H1 (cell line): ENCODE measurements around the gene RNF224.

Experiments
- CEBPB ChIP-seq: IDR thresholded peaks from 2 replicates; pipeline ENCODE4 v1.6.1; 2012; ENCODE audit warnings: low read depth, low read length
- CHD2 ChIP-seq: IDR thresholded peaks from 2 replicates; pipeline ENCODE4 v1.6.1; 2012; ENCODE audit warnings: low read length, improper control_type of control experiment
- EP300 ChIP-seq, 2 experiments: IDR thresholded peaks; 1 replicate in 1 of 2; 2 replicates in 1 of 2; pipeline ENCODE4 v1.6.1; 2011 to 2012; ENCODE audit warnings: low read depth in 2 of 2, low read length in 2 of 2, mild to moderate bottlenecking in 2 of 2, borderline replicate concordance in 1 of 2, inconsistent platforms in 1 of 2, moderate library complexity in 1 of 2
- POLR2A ChIP-seq, 2 experiments: IDR thresholded peaks; 1 replicate in 1 of 2; 2 replicates in 1 of 2; pipeline ENCODE4 v1.6.1; 2011; ENCODE audit warnings: low read depth in 2 of 2, low read length in 2 of 2, mild to moderate bottlenecking in 2 of 2; ENCODE audit errors: control extremely low read depth in 1 of 2
- RXRA ChIP-seq: IDR thresholded peaks from 2 replicates; pipeline ENCODE4 v1.6.1; 2011; ENCODE audit warnings: low read depth, mild to moderate bottlenecking, low read length, moderate library complexity; ENCODE audit not compliant: insufficient read depth
- USF2 ChIP-seq: IDR thresholded peaks from 2 replicates; pipeline ENCODE4 v1.6.1; 2011; ENCODE audit warnings: low read length, improper control_type of control experiment
- YY1 ChIP-seq: IDR thresholded peaks from 2 replicates; pipeline ENCODE4 v1.6.1; 2011; ENCODE audit warnings: low read depth, mild to moderate bottlenecking, low read length
- TF ChIP-seq, protein P1 (sequence below), 3 experiments: IDR thresholded peaks; 1 replicate in 2 of 3; 2 replicates in 1 of 3; pipeline versions ENCODE4 v1.5.1 to v1.6.1; 2011; ENCODE audit warnings: low read length in 3 of 3, mild to moderate bottlenecking in 3 of 3, inconsistent platforms in 2 of 3, low read depth in 1 of 3, moderate library complexity in 1 of 3; ENCODE audit not compliant: insufficient read depth in 1 of 3; ENCODE audit errors: control extremely low read depth in 1 of 3

DNA sequence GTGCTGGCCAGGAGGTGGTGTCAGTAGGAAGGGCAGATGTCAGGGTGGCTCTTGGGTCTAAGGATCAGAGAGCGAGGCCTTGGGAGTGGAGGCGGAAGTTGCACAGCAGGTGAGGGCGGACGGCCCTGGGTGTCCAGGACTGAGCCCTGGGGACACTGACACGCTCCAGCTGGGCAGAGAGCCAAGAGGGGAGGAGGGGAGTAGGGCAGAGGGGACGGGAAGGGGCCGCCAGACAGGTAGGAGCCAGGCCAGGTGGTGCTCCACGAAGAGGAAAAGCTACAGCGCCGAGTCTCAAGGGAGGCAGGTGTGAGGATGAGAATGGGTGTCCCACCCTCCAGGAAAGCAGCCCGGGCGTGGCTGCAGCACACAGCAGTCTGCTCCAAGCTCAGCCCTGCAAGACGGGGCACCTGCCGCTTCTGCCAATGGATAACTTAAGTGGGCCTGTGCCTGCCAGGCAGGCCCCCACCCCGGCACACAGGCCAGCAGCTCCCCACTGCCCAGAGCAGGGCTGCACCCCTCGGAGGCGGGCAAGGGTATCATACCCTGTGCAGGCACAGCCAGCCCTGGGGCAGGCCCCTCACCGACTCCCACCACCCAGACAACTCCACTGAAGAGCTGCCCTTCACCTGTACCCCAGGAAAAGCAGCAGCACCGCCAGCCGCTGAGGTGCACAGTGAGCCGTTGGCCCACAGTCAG, 31.6 kb upstream of the RNF224 start:
- no peak for TF ChIP-seq RXRA
- no peak for TF ChIP-seq USF2
- TF ChIP-seq CEBPB = no peak
- TF ChIP-seq CHD2 = no peak
- no peak for TF ChIP-seq YY1
- no peak for TF ChIP-seq POLR2A (IDR thresholded peaks at IDR 0.05; ENCODE audit: control extremely low read depth in 1 of 2, low read depth in 2 of 2, low read length in 2 of 2)
- TF ChIP-seq, protein P1, sequence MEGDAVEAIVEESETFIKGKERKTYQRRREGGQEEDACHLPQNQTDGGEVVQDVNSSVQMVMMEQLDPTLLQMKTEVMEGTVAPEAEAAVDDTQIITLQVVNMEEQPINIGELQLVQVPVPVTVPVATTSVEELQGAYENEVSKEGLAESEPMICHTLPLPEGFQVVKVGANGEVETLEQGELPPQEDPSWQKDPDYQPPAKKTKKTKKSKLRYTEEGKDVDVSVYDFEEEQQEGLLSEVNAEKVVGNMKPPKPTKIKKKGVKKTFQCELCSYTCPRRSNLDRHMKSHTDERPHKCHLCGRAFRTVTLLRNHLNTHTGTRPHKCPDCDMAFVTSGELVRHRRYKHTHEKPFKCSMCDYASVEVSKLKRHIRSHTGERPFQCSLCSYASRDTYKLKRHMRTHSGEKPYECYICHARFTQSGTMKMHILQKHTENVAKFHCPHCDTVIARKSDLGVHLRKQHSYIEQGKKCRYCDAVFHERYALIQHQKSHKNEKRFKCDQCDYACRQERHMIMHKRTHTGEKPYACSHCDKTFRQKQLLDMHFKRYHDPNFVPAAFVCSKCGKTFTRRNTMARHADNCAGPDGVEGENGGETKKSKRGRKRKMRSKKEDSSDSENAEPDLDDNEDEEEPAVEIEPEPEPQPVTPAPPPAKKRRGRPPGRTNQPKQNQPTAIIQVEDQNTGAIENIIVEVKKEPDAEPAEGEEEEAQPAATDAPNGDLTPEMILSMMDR (IDR thresholded peaks at IDR 0.05; ENCODE audit: control extremely low read depth in 1 of 3, insufficient read depth in 1 of 3, low read depth in 1 of 3, low read length in 3 of 3) = no peak
- no peak for TF ChIP-seq EP300 (IDR thresholded peaks at IDR 0.05; ENCODE audit: borderline replicate concordance in 1 of 2, low read depth in 2 of 2, low read length in 2 of 2)
